Urinary bladder (tissue), 4 donors: Measurements from ENCODE around the gene AMBP. TPM values are rescaled to one million over a fixed set of nuclear protein-coding genes. Genes with fewer than 3 reads are reported as not detected.

ENCODE experiments used
- DNase-seq: peaks from one replicate; pipeline ENCODE4 v3.0.0-alpha.2; 2015; ENCODE audit errors: extremely low spot score
- H3K27ac ChIP-seq: one replicate; pipeline ENCODE4 v1.5.1; 2013; ENCODE audit warnings: low read depth, mild to moderate bottlenecking, moderate library complexity
- H3K36me3 ChIP-seq: one replicate; pipeline ENCODE4 v1.6.1; 2013; ENCODE audit warnings: mild to moderate bottlenecking, moderate library complexity; ENCODE audit not compliant: insufficient read depth
- H3K4me1 ChIP-seq: one replicate; pipeline ENCODE4 v1.6.1; 2013; ENCODE audit warnings: mild to moderate bottlenecking, moderate library complexity; ENCODE audit not compliant: insufficient read depth
- H3K4me3 ChIP-seq: one replicate; pipeline ENCODE4 v1.5.1; 2013; ENCODE audit warnings: low read depth, low read length
- WGBS: extraction: QIAGEN DNeasy Blood & Tissue Kit; methylation state at CpG from one replicate; pipeline ENCODE4 v1.1.7; 2013; 5-methylcytosine and 5-hydroxymethylcytosine counted together
- polyA plus RNA-seq: library from polyadenylated mRNA; stranded (reverse); fragments of 200-250 nt; gene quantifications from one replicate; pipeline ENCODE4 v1.2.3, GENCODE V29; 2013
- total RNA-seq: library from RNA; depleted of rRNA; stranded (reverse); fragments of >200 nt; gene quantifications from one replicate; pipeline ENCODE4 v1.2.3, GENCODE V29; 2014
- donor health status: healthy with polysubstance abuse.
- donor health status: healthy.

AMBP gene
- total and polyA plus RNA-seq, 2 donors: 2.4 TPM; not detected in 1

GRCh38 chr9:114117996-114118830 lies 40.1 kb upstream of the AMBP start:
- Histone ChIP-seq H3K27ac (no peak overlapping the region), H3K4me1 (no peaks in the 10 kb centered on the region), H3K36me3 (no peaks in the 10 kb centered on the region), H3K4me3 (no peak overlapping the region)
- peak; percentile 59 for DNase-seq
- 73% methylated on average over 21 of the region's 21 CpGs for WGBS

GRCh38 chr9:114117614-114117995 lies 39.5 kb upstream of the AMBP start:
- 93% methylated on average over 7 of the region's 7 CpGs for WGBS
- no peaks in the 10 kb centered on the region for H3K36me3 ChIP-seq
- no peak for DNase-seq

GRCh38 chr9:114116126-114116747 lies 38.1 kb upstream of the AMBP start:
- no peak overlapping the region for H3K4me3 ChIP-seq
- H3K36me3 ChIP-seq: no peaks in the 10 kb centered on the region
- H3K4me1 ChIP-seq: no peaks in the 10 kb centered on the region
- no peak for DNase-seq
- 84% methylated on average over 12 of the region's 12 CpGs for WGBS
- H3K27ac ChIP-seq: no peak overlapping the region

More at GRCh38 chr9:114117614-114117995, 39.5 kb upstream of the AMBP start:
- Histone ChIP-seq H3K4me3 (no peak overlapping the region), H3K4me1 (no peaks in the 10 kb centered on the region), H3K27ac (no peak overlapping the region)

- 81% methylated on average over 9 of the region's 9 CpGs for WGBS
Measured at GRCh38 chr9:114115654-114116125, 37.6 kb upstream of the AMBP start.

GRCh38 chr9:114114364-114114763 lies 36.3 kb upstream of the AMBP start:
- H3K4me1 ChIP-seq: no peaks in the 10 kb centered on the region
- WGBS: 61% methylated on average over 2 of the region's 2 CpGs
- no peak overlapping the region for H3K4me3 ChIP-seq
- DNase-seq: no peak
- no peaks in the 10 kb centered on the region for H3K36me3 ChIP-seq
- no peak overlapping the region for H3K27ac ChIP-seq

More at GRCh38 chr9:114115654-114116125, 37.6 kb upstream of the AMBP start:
- Histone ChIP-seq H3K27ac (no peak overlapping the region), H3K36me3 (no peaks in the 10 kb centered on the region), H3K4me3 (no peak overlapping the region), H3K4me1 (no peaks in the 10 kb centered on the region)
- no peak for DNase-seq

- no peak overlapping the region for H3K4me3 ChIP-seq
- no peaks in the 10 kb centered on the region for H3K36me3 ChIP-seq
- no peak overlapping the region for H3K27ac ChIP-seq
- H3K4me1 ChIP-seq: no peaks in the 10 kb centered on the region
- no peak for DNase-seq
- WGBS: 20% methylated on average over 10 of the region's 10 CpGs
Measured at GRCh38 chr9:114112778-114113584, 34.9 kb upstream of the AMBP start.

GRCh38 chr9:114112325-114112724 lies 34.2 kb upstream of the AMBP start:
- 62% methylated on average over 1 of the region's 1 CpG for WGBS
- Histone ChIP-seq H3K27ac (no peak overlapping the region), H3K4me1 (no peaks in the 10 kb centered on the region), H3K36me3 (no peaks in the 10 kb centered on the region), H3K4me3 (no peak overlapping the region)
- DNase-seq: no peak

GRCh38 chr9:114110180-114110579 lies 32.1 kb upstream of the AMBP start:
- H3K36me3 ChIP-seq: no peaks in the 10 kb centered on the region
- H3K4me3 ChIP-seq: no peak overlapping the region
- no peak overlapping the region for H3K27ac ChIP-seq
- DNase-seq: no peak
- WGBS: 91% methylated on average over 2 of the region's 2 CpGs
- no peaks in the 10 kb centered on the region for H3K4me1 ChIP-seq

- Histone ChIP-seq H3K4me3 (no peak overlapping the region), H3K36me3 (no peaks in the 10 kb centered on the region), H3K4me1 (no peaks in the 10 kb centered on the region), H3K27ac (no peak overlapping the region)
- no peak for DNase-seq
- 96% methylated on average over 6 of the region's 6 CpGs for WGBS
Measured at GRCh38 chr9:114109124-114109523, 31.0 kb upstream of the AMBP start.

- no peaks in the 10 kb centered on the region for H3K4me1 ChIP-seq
- no peaks in the 10 kb centered on the region for H3K36me3 ChIP-seq
- no peak for DNase-seq
- no peak overlapping the region for H3K4me3 ChIP-seq
- H3K27ac ChIP-seq: no peak overlapping the region
- WGBS: 47% methylated on average over 28 of the region's 28 CpGs
Measured at GRCh38 chr9:114108016-114108833, 30.1 kb upstream of the AMBP start.

- no peak for DNase-seq
- Histone ChIP-seq H3K27ac (no peak overlapping the region), H3K36me3 (no peaks in the 10 kb centered on the region), H3K4me1 (no peaks in the 10 kb centered on the region), H3K4me3 (no peak overlapping the region)
- 73% methylated on average over 13 of the region's 13 CpGs for WGBS
Measured at GRCh38 chr9:114107286-114108001, 29.3 kb upstream of the AMBP start.

GRCh38 chr9:114105236-114105635 lies 27.1 kb upstream of the AMBP start:
- no peak for DNase-seq
- no peaks in the 10 kb centered on the region for H3K4me1 ChIP-seq
- 69% methylated on average over 5 of the region's 5 CpGs for WGBS
- no peak overlapping the region for H3K4me3 ChIP-seq
- no peak overlapping the region for H3K27ac ChIP-seq
- no peaks in the 10 kb centered on the region for H3K36me3 ChIP-seq
